ENCODE measurements around the gene IFT81. TPM values are rescaled to one million over a fixed set of nuclear protein-coding genes. Genes with fewer than 3 reads are reported as not detected.

IFT81 gene
- total RNA-seq, 1 donor, result 18.5 TPM

GRCh38 chr12:110247340-110248095 is 123.4 kb downstream of the IFT81 start:
- Histone ChIP-seq H2AFZ (ENCODE audit: low read length) (no peak overlapping the region), H3K36me3 (ENCODE audit: insufficient read depth, low read length) (no peaks in the 10 kb centered on the region), H3K9me3 (ENCODE audit: low read depth, low read length) (no peaks in the 10 kb centered on the region), H3K4me3 (ENCODE audit: insufficient read depth, low read length) (no peak overlapping the region), H3K79me2 (ENCODE audit: insufficient read depth, low read length) (no peaks in the 10 kb centered on the region), H3K4me1 (ENCODE audit: insufficient read depth, low read length) (no peaks in the 10 kb centered on the region), H3K4me2 (ENCODE audit: insufficient read depth, low read length) (no peak overlapping the region), H4K20me1 (ENCODE audit: insufficient read depth, low read length) (no peaks in the 10 kb centered on the region), H3K27ac (ENCODE audit: low read depth, low read length) (no peak overlapping the region), H3K27me3 (ENCODE audit: insufficient read depth, low read length) (no peaks in the 10 kb centered on the region)
- peak; percentile 62 for DNase-seq (ENCODE audit: insufficient read length, low spot score, missing footprints)
- no peak for TF ChIP-seq CTCF (IDR thresholded peaks at IDR 0.05; ENCODE audit: extremely low read depth, low read depth, low read length)

GRCh38 chr12:110248096-110248447 is 123.9 kb downstream of the IFT81 start:
- no peaks in the 10 kb centered on the region for H3K27me3 ChIP-seq (ENCODE audit: insufficient read depth, low read length)
- TF ChIP-seq CTCF (IDR thresholded peaks at IDR 0.05; ENCODE audit: extremely low read depth, low read depth, low read length), result no peak

GRCh38 chr12:110249105-110249504 is 124.9 kb downstream of the IFT81 start:
- Histone ChIP-seq H3K27ac (ENCODE audit: low read depth, low read length) (no peak overlapping the region), H3K4me1 (ENCODE audit: insufficient read depth, low read length) (peaks cover 6% of the 10 kb centered on the region), H3K27me3 (ENCODE audit: insufficient read depth, low read length) (no peaks in the 10 kb centered on the region), H3K4me2 (ENCODE audit: insufficient read depth, low read length) (no peak overlapping the region), H3K36me3 (ENCODE audit: insufficient read depth, low read length) (no peaks in the 10 kb centered on the region), H2AFZ (ENCODE audit: low read length) (peak overlapping the region; percentile 16), H3K4me3 (ENCODE audit: insufficient read depth, low read length) (no peak overlapping the region), H3K9me3 (ENCODE audit: low read depth, low read length) (no peaks in the 10 kb centered on the region), H4K20me1 (ENCODE audit: insufficient read depth, low read length) (no peaks in the 10 kb centered on the region), H3K79me2 (ENCODE audit: insufficient read depth, low read length) (no peaks in the 10 kb centered on the region)
- TF ChIP-seq CTCF (IDR thresholded peaks at IDR 0.05; ENCODE audit: extremely low read depth, low read depth, low read length), result no peak
- DNase-seq (ENCODE audit: insufficient read length, low spot score, missing footprints), result no peak

More at GRCh38 chr12:110248096-110248447, 123.9 kb downstream of the IFT81 start:
- Histone ChIP-seq H2AFZ (ENCODE audit: low read length) (no peak overlapping the region), H3K4me3 (ENCODE audit: insufficient read depth, low read length) (no peak overlapping the region), H3K79me2 (ENCODE audit: insufficient read depth, low read length) (no peaks in the 10 kb centered on the region), H3K4me2 (ENCODE audit: insufficient read depth, low read length) (no peak overlapping the region), H4K20me1 (ENCODE audit: insufficient read depth, low read length) (no peaks in the 10 kb centered on the region), H3K9me3 (ENCODE audit: low read depth, low read length) (no peaks in the 10 kb centered on the region), H3K4me1 (ENCODE audit: insufficient read depth, low read length) (no peaks in the 10 kb centered on the region), H3K27ac (ENCODE audit: low read depth, low read length) (no peak overlapping the region), H3K36me3 (ENCODE audit: insufficient read depth, low read length) (no peaks in the 10 kb centered on the region)
- DNase-seq (ENCODE audit: insufficient read length, low spot score, missing footprints), result no peak

GRCh38 chr12:110249716-110250225 is 125.6 kb downstream of the IFT81 start:
- peaks cover 6% of the 10 kb centered on the region for H3K4me1 ChIP-seq (ENCODE audit: insufficient read depth, low read length)
- no peaks in the 10 kb centered on the region for H3K9me3 ChIP-seq (ENCODE audit: low read depth, low read length)
- H3K27me3 ChIP-seq (ENCODE audit: insufficient read depth, low read length), result no peaks in the 10 kb centered on the region
- no peak overlapping the region for H2AFZ ChIP-seq (ENCODE audit: low read length)
- H3K27ac ChIP-seq (ENCODE audit: low read depth, low read length), result no peak overlapping the region
- H3K4me3 ChIP-seq (ENCODE audit: insufficient read depth, low read length), result no peak overlapping the region
- H3K4me2 ChIP-seq (ENCODE audit: insufficient read depth, low read length), result no peak overlapping the region
- no peaks in the 10 kb centered on the region for H3K79me2 ChIP-seq (ENCODE audit: insufficient read depth, low read length)
- TF ChIP-seq CTCF (IDR thresholded peaks at IDR 0.05; ENCODE audit: extremely low read depth, low read depth, low read length), result no peak
- no peaks in the 10 kb centered on the region for H4K20me1 ChIP-seq (ENCODE audit: insufficient read depth, low read length)
- H3K36me3 ChIP-seq (ENCODE audit: insufficient read depth, low read length), result no peaks in the 10 kb centered on the region
- peak; percentile 62 for DNase-seq (ENCODE audit: insufficient read length, low spot score, missing footprints)
